CD8-positive, alpha-beta memory T cell (primary cell): Measurements from ENCODE around the gene PRICKLE2. TPM values are rescaled to one million over a fixed set of nuclear protein-coding genes. Genes with fewer than 3 reads are reported as not detected.
A peak's percentile ranks its signal among the peaks of the same experiment; 100 is the strongest.

Experiments
- CTCF ChIA-PET: fragments of 350-600 bp; sonication (Branson Sonifier 250); formaldehyde crosslinking; loops from one replicate; lab custom pipeline; 2021; ENCODE audit warnings: antibody characterized with exemption; lab: Charles Lee
- POLR2A ChIA-PET: fragments of 350-600 bp; sonication (Branson Sonifier 250); formaldehyde crosslinking; loops from one replicate; lab custom pipeline; 2021; ENCODE audit warnings: antibody characterized with exemption; lab: Charles Lee
- DNase-seq, 5 donors: peaks; one replicate each; pipeline versions ENCODE4 v3.0.0 to v3.0.0-alpha.2; 2020 to 2022; ENCODE audit warnings: mixed read lengths in 1 of 5
- H3K27ac ChIP-seq: one replicate; pipeline ENCODE4 v1.7.0; 2013; ENCODE audit warnings: low read depth, mild to moderate bottlenecking, low read length, moderate library complexity
- H3K27me3 ChIP-seq: 2 replicates; pipeline ENCODE4 v1.7.0; 2013; ENCODE audit warnings: low read length, mild to moderate bottlenecking; ENCODE audit not compliant: insufficient read depth, poor library complexity, severe bottlenecking
- H3K36me3 ChIP-seq: 2 replicates; pipeline ENCODE4 v1.7.0; 2013; ENCODE audit warnings: mild to moderate bottlenecking, low read length, moderate library complexity; ENCODE audit not compliant: insufficient read depth
- H3K4me1 ChIP-seq: 2 replicates; pipeline ENCODE4 v1.7.0; 2013; ENCODE audit warnings: mild to moderate bottlenecking, low read length, moderate library complexity; ENCODE audit not compliant: insufficient read depth
- H3K4me3 ChIP-seq: 2 replicates; pipeline ENCODE4 v1.7.0; 2013; ENCODE audit warnings: mild to moderate bottlenecking, low read length
- H3K9me3 ChIP-seq: 2 replicates; pipeline ENCODE4 v1.7.0; 2013; ENCODE audit warnings: mild to moderate bottlenecking, low read length
- H3K27ac Mint-ChIP-seq, 8 donors: one replicate each; pipeline ENCODE4 v1.8.0; 2020 to 2021; ENCODE audit warnings: mixed read lengths in 8 of 8, mild to moderate bottlenecking in 6 of 8, inconsistent platforms in 3 of 8, moderate library complexity in 3 of 8
- H3K27me3 Mint-ChIP-seq, 2 donors: one replicate each; pipeline ENCODE4 v1.8.0; 2020 to 2021; ENCODE audit warnings: mixed read lengths in 2 of 2, mild to moderate bottlenecking in 1 of 2, moderate library complexity in 1 of 2
- H3K36me3 Mint-ChIP-seq, 3 donors: one replicate each; pipeline ENCODE4 v1.8.0; 2020 to 2021; ENCODE audit warnings: mixed read lengths in 3 of 3, inconsistent platforms in 1 of 3, mild to moderate bottlenecking in 1 of 3
- H3K4me1 Mint-ChIP-seq, 3 donors: one replicate each; pipeline ENCODE4 v1.8.0; 2020 to 2021; ENCODE audit warnings: mixed read lengths in 3 of 3, inconsistent platforms in 1 of 3, mild to moderate bottlenecking in 1 of 3
- H3K4me3 Mint-ChIP-seq, 7 donors: one replicate each; pipeline ENCODE4 v1.8.0; 2020 to 2021; ENCODE audit warnings: mixed read lengths in 7 of 7, mild to moderate bottlenecking in 6 of 7, moderate library complexity in 4 of 7, inconsistent platforms in 2 of 7
- H3K9me3 Mint-ChIP-seq, 5 donors: one replicate each; pipeline ENCODE4 v1.8.0; 2020 to 2022; ENCODE audit warnings: mixed read lengths in 5 of 5, mild to moderate bottlenecking in 3 of 5, moderate library complexity in 2 of 5, inconsistent platforms in 1 of 5
- polyA plus RNA-seq: library from polyadenylated mRNA; unstranded; fragments of 300-500 nt; fragmentation: Illumina TruSeq; gene quantifications from one replicate; pipeline ENCODE4 v1.2.3, GENCODE V29; 2021
- total RNA-seq, 2 experiments: library from RNA; stranded (reverse); gene quantifications; one replicate each; pipeline ENCODE4 v1.2.3, GENCODE V29; 2021

Gene PRICKLE2
- total and polyA plus RNA-seq, 3 experiments from 2014 or later, result not detected

DNA sequence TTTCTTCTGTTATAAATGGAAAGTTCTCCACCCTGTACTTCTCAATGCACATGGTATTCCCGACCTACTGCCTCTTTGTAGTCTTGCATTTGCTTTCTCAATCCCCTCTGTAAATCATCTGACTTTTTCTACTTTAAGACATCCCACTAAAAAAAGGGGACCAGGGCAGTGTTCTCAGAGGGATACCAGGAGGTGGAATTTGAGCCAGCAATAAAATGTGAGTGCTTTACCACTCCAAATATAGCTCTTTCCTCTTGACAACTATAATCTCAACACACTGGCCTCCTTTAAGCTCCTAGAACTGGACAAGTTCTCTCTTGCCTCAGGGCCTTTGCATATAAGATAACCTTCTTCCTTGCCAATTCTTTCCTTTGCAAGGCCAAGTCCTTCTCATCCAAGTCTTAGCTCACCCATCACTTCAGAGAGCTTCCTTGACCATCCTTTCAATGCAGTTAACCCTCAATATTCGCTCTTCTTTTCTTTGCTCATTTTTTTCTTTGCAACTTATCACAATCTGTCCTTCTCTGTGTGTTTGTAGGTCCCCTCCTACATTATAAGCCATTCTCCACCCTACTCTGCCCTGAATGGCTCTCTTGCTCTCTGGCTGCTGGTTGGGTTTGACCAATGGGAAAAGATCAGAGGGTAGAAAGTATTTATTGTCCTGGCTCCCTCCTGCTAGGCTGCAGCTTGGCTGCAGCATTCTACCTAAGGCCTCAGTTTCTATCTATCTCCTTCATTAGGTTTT is 93.4 kb downstream of the PRICKLE2 start:
- no peak for DNase-seq
- peak overlapping the region in 1 of 8 donors; percentile 21 for H3K27ac Mint-ChIP-seq
- no peak overlapping the region for H3K4me3 Mint-ChIP-seq
- H3K36me3 ChIP-seq, result no peaks in the 10 kb centered on the region
- no peak overlapping the region for H3K27ac ChIP-seq
- no peaks in the 10 kb centered on the region for H3K4me1 Mint-ChIP-seq
- no peak overlapping the region for H3K4me3 ChIP-seq
- no peaks in the 10 kb centered on the region for H3K36me3 Mint-ChIP-seq
- POLR2A ChIA-PET, result no interaction called here
- CTCF ChIA-PET, result no interaction called here
- peaks cover 9 to 23% of the 10 kb centered on the region in 2 donors for H3K27me3 Mint-ChIP-seq
- peaks cover 4% of the 10 kb centered on the region for H3K27me3 ChIP-seq
- H3K9me3 ChIP-seq, result no peaks in the 10 kb centered on the region
- H3K9me3 Mint-ChIP-seq, result no peaks in the 10 kb centered on the region
- H3K4me1 ChIP-seq, result no peaks in the 10 kb centered on the region

- CTCF ChIA-PET, result no interaction called here
- H3K27me3 ChIP-seq, result peaks cover 4% of the 10 kb centered on the region
- POLR2A ChIA-PET, result no interaction called here
- H3K9me3 ChIP-seq, result no peaks in the 10 kb centered on the region
- Mint-ChIP-seq H3K4me3 (no peak overlapping the region), H3K27me3 (peaks cover 10 to 19% of the 10 kb centered on the region in 2 donors), H3K27ac (no peak overlapping the region), H3K9me3 (no peaks in the 10 kb centered on the region), H3K4me1 (no peaks in the 10 kb centered on the region), H3K36me3 (no peaks in the 10 kb centered on the region)
- no peak overlapping the region for H3K27ac ChIP-seq
- H3K4me3 ChIP-seq, result no peak overlapping the region
- DNase-seq, result no peak
- H3K36me3 ChIP-seq, result no peaks in the 10 kb centered on the region
- H3K4me1 ChIP-seq, result no peaks in the 10 kb centered on the region
Observed at GRCh38 chr3:64130436-64130835, 94.8 kb downstream of the PRICKLE2 start.

- Mint-ChIP-seq H3K36me3 (no peaks in the 10 kb centered on the region), H3K27me3 (peaks cover 10 to 19% of the 10 kb centered on the region in 2 donors), H3K27ac (no peak overlapping the region), H3K9me3 (no peaks in the 10 kb centered on the region), H3K4me3 (no peak overlapping the region), H3K4me1 (no peaks in the 10 kb centered on the region)
- no peaks in the 10 kb centered on the region for H3K4me1 ChIP-seq
- POLR2A ChIA-PET, result no interaction called here
- CTCF ChIA-PET, result no interaction called here
- no peaks in the 10 kb centered on the region for H3K36me3 ChIP-seq
- DNase-seq, result no peak
- no peak overlapping the region for H3K4me3 ChIP-seq
- H3K27me3 ChIP-seq, result peaks cover 4% of the 10 kb centered on the region
- no peak overlapping the region for H3K27ac ChIP-seq
- H3K9me3 ChIP-seq, result no peaks in the 10 kb centered on the region
Observed at GRCh38 chr3:64129581-64129980, 95.7 kb downstream of the PRICKLE2 start.

DNA sequence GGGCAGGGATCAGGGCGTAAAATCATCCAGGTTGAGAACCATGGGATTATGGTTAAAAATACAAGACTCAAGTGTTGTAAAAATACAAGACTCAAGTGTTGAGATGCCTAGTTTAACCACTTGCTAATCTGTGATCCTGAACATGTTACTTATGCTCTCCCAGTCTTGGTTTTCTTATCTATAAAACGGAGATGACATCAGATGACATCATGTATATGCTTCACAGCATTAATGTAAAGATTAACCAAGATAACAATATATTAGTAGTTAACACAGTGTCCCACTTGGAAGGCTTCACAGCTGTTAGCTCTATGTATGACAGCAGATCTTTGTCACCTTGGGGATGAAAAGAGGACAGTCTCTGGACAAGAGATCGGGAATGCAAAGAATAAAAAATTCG is 96.2 kb downstream of the PRICKLE2 start:
- Mint-ChIP-seq H3K27ac (no peak overlapping the region), H3K36me3 (no peaks in the 10 kb centered on the region), H3K4me1 (no peaks in the 10 kb centered on the region), H3K27me3 (peaks cover 10 to 19% of the 10 kb centered on the region in 2 donors), H3K4me3 (no peak overlapping the region), H3K9me3 (no peaks in the 10 kb centered on the region)
- Histone ChIP-seq H3K4me1 (no peaks in the 10 kb centered on the region), H3K27ac (no peak overlapping the region), H3K9me3 (no peaks in the 10 kb centered on the region), H3K36me3 (no peaks in the 10 kb centered on the region), H3K4me3 (no peak overlapping the region), H3K27me3 (peaks cover 4% of the 10 kb centered on the region)
- no peak for DNase-seq
- ChIA-PET CTCF (no interaction called here), POLR2A (no interaction called here)

- no peaks in the 10 kb centered on the region for H3K9me3 Mint-ChIP-seq
- DNase-seq, result no peak
- H3K4me3 ChIP-seq, result no peak overlapping the region
- no peaks in the 10 kb centered on the region for H3K36me3 Mint-ChIP-seq
- peaks cover 4% of the 10 kb centered on the region for H3K27me3 ChIP-seq
- H3K36me3 ChIP-seq, result no peaks in the 10 kb centered on the region
- H3K27ac ChIP-seq, result no peak overlapping the region
- no peak overlapping the region for H3K27ac Mint-ChIP-seq
- H3K4me1 Mint-ChIP-seq, result no peaks in the 10 kb centered on the region
- no peak overlapping the region for H3K4me3 Mint-ChIP-seq
- H3K27me3 Mint-ChIP-seq, result peaks cover 9 to 13% of the 10 kb centered on the region in 2 donors
- POLR2A ChIA-PET, result no interaction called here
- CTCF ChIA-PET, result no interaction called here
- H3K9me3 ChIP-seq, result no peaks in the 10 kb centered on the region
- no peaks in the 10 kb centered on the region for H3K4me1 ChIP-seq
Observed at GRCh38 chr3:64125561-64125960, 99.7 kb downstream of the PRICKLE2 start.

DNA sequence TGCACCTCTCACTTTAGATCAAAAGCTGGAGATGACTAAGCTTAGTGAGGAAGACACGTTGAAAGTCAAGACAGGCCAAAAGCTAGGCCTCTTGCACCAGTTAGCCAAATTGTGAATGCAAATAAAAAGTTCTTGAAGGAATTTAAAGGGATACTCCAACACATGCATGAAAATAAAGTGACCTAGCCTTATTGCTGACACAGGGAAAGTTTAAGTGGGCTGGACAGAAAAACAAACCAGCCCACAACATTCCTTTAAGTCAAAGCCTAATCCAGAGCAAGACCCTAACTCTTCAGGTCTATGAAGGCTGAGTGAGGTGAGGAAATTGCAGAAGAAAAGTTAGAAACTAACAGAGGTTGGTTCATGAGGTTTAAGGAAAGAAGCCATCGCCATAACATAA is 101.3 kb downstream of the PRICKLE2 start:
- Mint-ChIP-seq H3K27ac (no peak overlapping the region), H3K36me3 (no peaks in the 10 kb centered on the region)
- CTCF ChIA-PET, result no interaction called here

DNA sequence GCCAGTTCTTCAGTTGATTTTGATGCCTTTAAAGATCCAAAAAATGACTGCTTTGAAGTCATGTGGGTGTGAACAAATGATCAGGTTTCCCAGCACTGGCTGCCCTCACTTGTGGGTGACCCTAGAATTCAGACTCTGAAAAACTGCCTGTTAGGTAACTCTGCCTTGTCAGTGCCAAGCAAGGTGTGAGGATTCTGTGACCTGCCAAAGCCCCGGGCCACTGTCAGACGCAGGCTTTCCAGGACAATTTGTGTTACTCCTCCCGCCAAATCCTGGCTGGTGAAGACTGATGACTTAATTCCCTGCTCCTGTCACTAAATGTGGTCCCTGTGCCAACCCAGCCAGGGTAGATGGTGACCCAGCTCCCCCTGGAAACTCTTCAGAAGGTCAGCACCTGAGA is 102.8 kb downstream of the PRICKLE2 start:
- no peak for DNase-seq
- H3K4me3 Mint-ChIP-seq, result no peak overlapping the region
- H3K9me3 Mint-ChIP-seq, result peaks cover 0 to 5% (median 0%) of the 10 kb centered on the region in 5 donors
- POLR2A ChIA-PET, result no interaction called here
- CTCF ChIA-PET, result no interaction called here
- Histone ChIP-seq H3K4me1 (no peaks in the 10 kb centered on the region), H3K4me3 (no peak overlapping the region), H3K36me3 (no peaks in the 10 kb centered on the region), H3K9me3 (no peaks in the 10 kb centered on the region), H3K27ac (no peak overlapping the region), H3K27me3 (no peaks in the 10 kb centered on the region)
- no peaks in the 10 kb centered on the region for H3K36me3 Mint-ChIP-seq
- H3K4me1 Mint-ChIP-seq, result no peaks in the 10 kb centered on the region
- H3K27me3 Mint-ChIP-seq, result peaks cover 4 to 7% of the 10 kb centered on the region in 2 donors
- H3K27ac Mint-ChIP-seq, result no peak overlapping the region

More for the DNA sequence above, 101.3 kb downstream of the PRICKLE2 start:
- H3K27me3 Mint-ChIP-seq, result peaks cover 6 to 9% of the 10 kb centered on the region in 2 donors
- no peak overlapping the region for H3K4me3 Mint-ChIP-seq
- Histone ChIP-seq H3K36me3 (no peaks in the 10 kb centered on the region), H3K4me3 (no peak overlapping the region), H3K27me3 (no peaks in the 10 kb centered on the region), H3K27ac (no peak overlapping the region), H3K9me3 (no peaks in the 10 kb centered on the region), H3K4me1 (no peaks in the 10 kb centered on the region)
- peaks cover 0 to 4% (median 0%) of the 10 kb centered on the region in 5 donors for H3K9me3 Mint-ChIP-seq
- DNase-seq, result no peak
- POLR2A ChIA-PET, result no interaction called here
- no peaks in the 10 kb centered on the region for H3K4me1 Mint-ChIP-seq

GRCh38 chr3:64121750-64122311 is 103.4 kb downstream of the PRICKLE2 start:
- no peaks in the 10 kb centered on the region for H3K4me1 ChIP-seq
- CTCF ChIA-PET, result no interaction called here
- H3K4me3 ChIP-seq, result no peak overlapping the region
- DNase-seq, result no peak
- Mint-ChIP-seq H3K27me3 (peaks cover 0 to 5% of the 10 kb centered on the region in 2 donors), H3K27ac (no peak overlapping the region), H3K9me3 (peaks cover 0 to 5% (median 0%) of the 10 kb centered on the region in 5 donors), H3K4me3 (no peak overlapping the region), H3K4me1 (no peaks in the 10 kb centered on the region), H3K36me3 (no peaks in the 10 kb centered on the region)
- H3K9me3 ChIP-seq, result no peaks in the 10 kb centered on the region
- no peaks in the 10 kb centered on the region for H3K36me3 ChIP-seq
- H3K27ac ChIP-seq, result no peak overlapping the region
- POLR2A ChIA-PET, result no interaction called here
- H3K27me3 ChIP-seq, result no peaks in the 10 kb centered on the region
